Coronary artery (tissue), 2 donors: ENCODE measurements around the gene RNF207.

Experiments
- DNase-seq: peaks from one replicate; pipeline ENCODE4 v3.0.0-alpha.2; 2017; ENCODE audit warnings: low spot score
- H3K27ac ChIP-seq, 2 donors: fragments of 200-600 bp; sonication (generic); one replicate each; pipeline ENCODE4 v1.5.1; 2016 to 2019
- H3K4me3 ChIP-seq: fragments of 200-600 bp; sonication (generic); 2 replicates; pipeline ENCODE4 v1.5.1; 2016; ENCODE audit warnings: mild to moderate bottlenecking, moderate library complexity
- CTCF ChIP-seq: fragments of 200-600 bp; sonication (generic); IDR thresholded peaks from one replicate; pipeline ENCODE4 v1.5.1; 2019; ENCODE audit warnings: antibody characterized with exemption

The RNF207 gene

DNA sequence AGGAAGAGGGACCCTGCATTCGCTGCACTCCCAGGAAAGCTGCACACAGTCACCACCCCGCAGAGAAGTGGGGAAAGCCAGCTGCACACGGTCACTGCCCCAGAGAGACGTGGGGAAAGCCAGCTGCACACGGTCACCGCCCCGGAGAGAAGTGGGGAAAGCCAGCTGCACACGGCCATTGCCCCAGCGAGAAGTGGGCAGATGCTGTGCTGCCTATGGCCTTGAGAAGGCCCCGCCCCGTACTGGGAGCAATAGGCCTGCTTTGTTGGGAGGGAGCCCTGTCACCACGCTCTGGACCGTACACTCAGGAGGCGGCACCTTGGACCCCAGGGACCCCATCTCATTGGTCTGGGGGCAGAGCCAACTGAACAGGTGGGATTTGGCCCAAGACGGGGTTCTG lies 59.2 kb downstream of the RNF207 start:
- no peak for TF ChIP-seq CTCF
- no peak overlapping the region for H3K4me3 ChIP-seq
- no peak overlapping the region for H3K27ac ChIP-seq
- no peak for DNase-seq

- no peak overlapping the region for H3K4me3 ChIP-seq
- DNase-seq = no peak
Observed at GRCh38 chr1:6266641-6267040, 60.7 kb downstream of the RNF207 start.

DNA sequence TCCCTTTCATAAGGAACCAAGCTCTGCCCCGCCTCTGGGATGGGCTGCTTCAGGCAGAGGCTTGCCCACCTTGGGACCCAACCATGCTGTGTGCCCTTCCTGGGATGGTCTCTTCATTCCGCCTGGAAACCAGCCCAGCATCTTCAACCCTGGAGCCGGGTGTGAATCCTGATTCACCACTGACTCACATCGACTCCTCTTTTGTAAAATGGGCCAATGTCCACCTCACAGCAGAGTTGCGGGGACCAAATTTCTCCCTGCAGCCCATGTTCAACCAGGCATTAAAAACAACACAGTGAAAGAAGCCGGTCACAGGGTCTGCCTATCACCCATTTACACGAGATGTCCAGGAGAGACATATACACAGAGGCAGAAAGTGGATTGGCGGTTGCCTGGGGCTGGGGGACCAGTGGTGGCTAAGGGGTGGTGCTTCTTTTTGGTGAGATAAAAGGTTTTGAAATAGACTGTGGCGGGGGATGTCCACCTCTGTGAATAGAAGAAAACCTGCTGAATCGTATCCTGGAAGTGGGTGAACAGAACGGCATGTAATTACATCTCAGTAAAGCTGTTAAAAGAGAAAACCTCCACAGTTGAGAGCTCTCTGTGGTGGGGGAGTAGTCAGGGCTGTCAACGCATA lies 61.9 kb downstream of the RNF207 start:
- no peak for DNase-seq
- H3K27ac ChIP-seq = no peak overlapping the region
- H3K4me3 ChIP-seq = no peak overlapping the region
- no peak for TF ChIP-seq CTCF

More at GRCh38 chr1:6266641-6267040, 60.7 kb downstream of the RNF207 start:
- H3K27ac ChIP-seq = no peak overlapping the region
- TF ChIP-seq CTCF = no peak

- TF ChIP-seq CTCF = no peak
- H3K27ac ChIP-seq = no peak overlapping the region
- no peak overlapping the region for H3K4me3 ChIP-seq
- DNase-seq = no peak
Observed at GRCh38 chr1:6268415-6268814, 62.5 kb downstream of the RNF207 start.

GRCh38 chr1:6269296-6269695 lies 63.4 kb downstream of the RNF207 start:
- Histone ChIP-seq H3K27ac (no peak overlapping the region), H3K4me3 (no peak overlapping the region)
- no peak for DNase-seq
- no peak for TF ChIP-seq CTCF

GRCh38 chr1:6269720-6270400 lies 63.9 kb downstream of the RNF207 start:
- H3K4me3 ChIP-seq = no peak overlapping the region
- no peak overlapping the region for H3K27ac ChIP-seq
- TF ChIP-seq CTCF = no peak
- DNase-seq = no peak

DNA sequence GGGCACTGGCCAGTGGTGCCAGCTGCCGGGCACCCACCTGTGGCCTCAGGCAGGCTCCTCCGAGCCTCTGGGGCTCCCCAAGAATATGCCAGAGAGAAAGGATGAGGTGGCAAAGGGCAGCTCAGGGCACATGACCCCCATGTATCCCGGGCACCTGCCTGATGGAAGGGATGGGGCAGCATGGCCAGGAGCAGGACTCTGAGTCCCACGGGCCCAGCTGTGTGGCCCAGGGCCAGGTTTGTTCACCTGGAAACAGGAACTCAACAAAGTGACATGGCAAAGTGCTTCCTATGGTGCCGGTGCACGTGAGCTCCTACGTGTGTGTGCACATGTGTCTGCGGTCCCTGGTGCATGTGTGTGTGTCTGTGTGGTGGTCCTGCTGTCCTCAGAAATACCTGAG lies 64.5 kb downstream of the RNF207 start:
- no peak for TF ChIP-seq CTCF
- DNase-seq = no peak
- Histone ChIP-seq H3K27ac (no peak overlapping the region), H3K4me3 (no peak overlapping the region)
